ENCODE measurements around the gene ADAM10. TPM values are rescaled to one million over a fixed set of nuclear protein-coding genes. Genes with fewer than 3 reads are reported as not detected.

Gene ADAM10
- total and polyA plus RNA-seq, 2 of the 8 experiments (the other 6 are each of a cell fraction or from before 2014, with no cell fraction given): 46.5 to 163 TPM

DNA sequence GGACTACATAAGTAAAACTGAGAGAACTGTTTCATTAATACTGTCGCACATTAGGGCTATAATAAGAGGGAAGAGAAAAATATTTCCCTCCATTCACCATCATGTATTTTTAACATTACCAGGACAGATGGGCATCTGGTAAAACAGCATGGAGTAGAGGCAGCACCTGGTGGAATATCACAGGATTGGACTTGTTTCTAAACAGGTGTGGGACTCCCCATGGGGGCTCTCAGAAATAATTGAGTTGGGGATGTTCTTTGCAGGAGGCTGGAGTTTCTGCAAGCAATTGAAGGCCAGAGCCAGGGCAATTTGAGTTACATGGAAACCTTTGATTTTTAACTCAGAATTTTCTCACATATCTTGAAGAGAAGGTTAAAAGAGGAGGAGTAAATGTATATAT, 13.2 kb upstream of the ADAM10 start:
- WGBS, 2 experiments (ENCODE audit: extremely low coverage in 1 of 2, insufficient coverage in 1 of 2, insufficient read length in 1 of 2, insufficient replicate concordance in 2 of 2, low coverage in 1 of 2, low lambda C conversion rate in 2 of 2, missing lambda C conversion rate in 1 of 2): 92% methylated on average over 1 of the region's 1 CpG; no CpG with 5 or more reads in 1 of the 2 experiments
- no peaks in the 10 kb centered on the region for H3K9me3 ChIP-seq (ENCODE audit: insufficient read depth in 2 of 2, low read depth in 1 of 2, low read length in 1 of 2)
- H4K20me1 ChIP-seq (replicated peaks in 1 of 2; ENCODE audit: control insufficient read depth in 1 of 2, insufficient read depth in 2 of 2, low read length in 2 of 2): no peaks in the 10 kb centered on the region
- H2BK5ac ChIP-seq (ENCODE audit: low read depth, low read length): no peak overlapping the region
- no peak overlapping the region for H3K14ac ChIP-seq (ENCODE audit: insufficient read length)
- H3K79me2 ChIP-seq (ENCODE audit: control insufficient read depth in 1 of 2, insufficient read depth in 2 of 2, low read length in 2 of 2): no peaks in the 10 kb centered on the region
- H3K4me2 ChIP-seq (ENCODE audit: insufficient read depth in 1 of 2, low read depth in 2 of 2, low read length in 2 of 2): no peak overlapping the region
- H2AFZ ChIP-seq (ENCODE audit: low read length): no peak overlapping the region
- no peak overlapping the region for H2AK5ac ChIP-seq (ENCODE audit: low read depth, low read length)
- H2BK15ac ChIP-seq (ENCODE audit: low read length): no peak overlapping the region
- H3K18ac ChIP-seq (ENCODE audit: extremely low read depth, low read length): no peak overlapping the region
- DNase-seq (ENCODE audit: low read depth in 1 of 2, low spot score in 2 of 2) (no peak), FAIRE-seq (no peak)
- TF ChIP-seq EP300 (IDR thresholded peaks at IDR 0.05; ENCODE audit: borderline replicate concordance in 1 of 2, low read depth in 2 of 2, low read length in 2 of 2): no peak
- TF ChIP-seq POLR2AphosphoS5 (IDR thresholded peaks at IDR 0.05; ENCODE audit: low read depth, low read length): no peak
- no peak for TF ChIP-seq MAFK (IDR thresholded peaks at IDR 0.05; ENCODE audit: low read depth, low read length)
- no peak for TF ChIP-seq GTF2F1 (IDR thresholded peaks at IDR 0.05; ENCODE audit: borderline replicate concordance, low read depth, low read length)
- TF ChIP-seq CEBPB (IDR thresholded peaks at IDR 0.05; ENCODE audit: low read depth, low read length): no peak
- TF ChIP-seq CHD2 (IDR thresholded peaks at IDR 0.05; ENCODE audit: low read length): no peak
- TF ChIP-seq NRF1 (IDR thresholded peaks at IDR 0.05; ENCODE audit: low read depth, low read length): no peak
- TF ChIP-seq CHD1 (IDR thresholded peaks at IDR 0.05; ENCODE audit: low read depth, low read length): no peak
- TF ChIP-seq RBBP5 (IDR thresholded peaks at IDR 0.05; ENCODE audit: borderline replicate concordance, low read depth, low read length): no peak
- H3K23me2 ChIP-seq (ENCODE audit: low read depth, low read length): no peaks in the 10 kb centered on the region
- no peak overlapping the region for H2BK20ac ChIP-seq (ENCODE audit: low read length)
- no peak overlapping the region for H3K27ac ChIP-seq (ENCODE audit: low read depth, low read length)
- no peak overlapping the region for H4K91ac ChIP-seq (replicated peaks; ENCODE audit: insufficient read length, low read length)
- H2BK12ac ChIP-seq (ENCODE audit: low read depth, low read length): no peak overlapping the region
- no peaks in the 10 kb centered on the region for H3K27me3 ChIP-seq (replicated peaks in 1 of 4; ENCODE audit: control insufficient read depth in 3 of 4, extremely low read depth in 1 of 4, insufficient read depth in 3 of 4, low read length in 3 of 4)
- H3K79me1 ChIP-seq (ENCODE audit: low read depth, low read length): no peaks in the 10 kb centered on the region
- H4K5ac ChIP-seq (ENCODE audit: insufficient read length, low read depth, low read length): no peak overlapping the region
- ChIA-PET POLR2A (ENCODE audit: partially characterized antibody) (no interaction called here), CTCF (ENCODE audit: partially characterized antibody) (interaction anchor here (1.0 kb wide), 1 partner anchor 521 kb away, joined by 3 read pairs; no protein-coding TSS in a partner anchor)
- no peak overlapping the region for H3K23ac ChIP-seq (ENCODE audit: insufficient read length)
- H3K4ac ChIP-seq (replicated peaks; ENCODE audit: insufficient read length, low read depth, low read length): no peak overlapping the region
- H4K8ac ChIP-seq (ENCODE audit: extremely low read depth, insufficient read depth, low read length): no peak overlapping the region
- no peak overlapping the region for H3K4me3 ChIP-seq (ENCODE audit: extremely low read depth in 1 of 4, insufficient read depth in 2 of 4, low read depth in 3 of 4, low read length in 4 of 4)
- no peaks in the 10 kb centered on the region for H3K36me3 ChIP-seq (ENCODE audit: control insufficient read depth in 2 of 4, insufficient read depth in 4 of 4, low read length in 3 of 4)
- H3K9ac ChIP-seq (replicated peaks in 1 of 4; ENCODE audit: extremely low read depth in 1 of 4, low read depth in 3 of 4, low read length in 3 of 4): no peak overlapping the region
- no peak overlapping the region for H3K56ac ChIP-seq (replicated peaks; ENCODE audit: insufficient read length, low read depth, low read length)
- no peaks in the 10 kb centered on the region for H3K4me1 ChIP-seq (replicated peaks in 1 of 4; ENCODE audit: control insufficient read depth in 3 of 4, insufficient read depth in 4 of 4, low read length in 3 of 4)
- H2BK120ac ChIP-seq (replicated peaks; ENCODE audit: low read depth, low read length): no peak overlapping the region

Measured in H1 (cell line).